Measurements from ENCODE around the gene MYBL2. TPM values are rescaled to one million over a fixed set of nuclear protein-coding genes. Genes with fewer than 3 reads are reported as not detected.
"Not testable (repeated sequence)": the region's sequence is repeated elsewhere in the genome, so short reads cannot be mapped to it uniquely, and the experiment has no call there.

MYBL2 gene
- total RNA-seq, result 8.6 and 13.0 TPM in 2 replicates

DNA sequence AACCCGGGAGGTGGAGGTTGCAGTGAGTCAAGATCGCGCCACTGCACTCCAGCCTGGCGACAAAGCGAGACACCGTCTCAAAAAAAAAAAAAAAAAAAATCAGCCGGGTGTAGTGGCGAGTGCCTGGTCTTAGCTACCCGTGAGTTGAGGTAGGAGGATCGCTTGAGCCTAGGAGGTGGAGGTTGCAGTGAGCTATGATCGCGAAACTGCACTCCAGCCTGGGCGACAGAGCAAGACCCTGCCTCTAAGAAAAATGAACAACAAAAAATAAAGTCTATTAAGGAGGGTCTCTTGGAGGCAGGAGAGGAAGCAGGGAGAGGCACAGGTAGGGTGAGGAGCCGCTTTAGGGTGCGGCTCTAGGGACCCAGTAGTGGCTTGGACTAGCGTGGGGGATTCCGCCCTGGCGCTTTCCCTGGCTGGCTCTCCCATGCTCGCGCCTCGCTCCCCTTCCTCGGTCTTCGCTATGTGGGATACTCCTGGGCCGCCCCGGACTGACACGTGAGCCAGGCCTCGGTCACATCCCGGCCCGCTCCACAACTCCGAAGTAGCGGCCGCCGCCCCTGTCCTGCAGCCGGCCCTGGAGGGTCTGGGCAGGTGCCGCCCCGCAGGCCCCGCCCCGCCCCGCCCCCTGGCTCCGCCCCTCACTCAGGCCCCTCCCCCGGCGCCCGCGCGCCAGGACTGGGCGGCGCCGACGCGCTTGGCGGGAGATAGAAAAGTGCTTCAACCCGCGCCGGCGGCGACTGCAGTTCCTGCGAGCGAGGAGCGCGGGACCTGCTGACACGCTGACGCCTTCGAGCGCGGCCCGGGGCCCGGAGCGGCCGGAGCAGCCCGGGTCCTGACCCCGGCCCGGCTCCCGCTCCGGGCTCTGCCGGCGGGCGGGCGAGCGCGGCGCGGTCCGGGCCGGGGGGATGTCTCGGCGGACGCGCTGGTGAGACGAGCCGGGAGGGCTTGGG, at the start of gene MYBL2:
TSS of gene MYBL2 (plus strand) at position 739 of the 953 bp plus-strand sequence. CDS start at position 909, 170 bp downstream.
- peak; percentile 29 to 70 for DNase-seq (ENCODE audit: low read depth in 2 of 2)

DNA sequence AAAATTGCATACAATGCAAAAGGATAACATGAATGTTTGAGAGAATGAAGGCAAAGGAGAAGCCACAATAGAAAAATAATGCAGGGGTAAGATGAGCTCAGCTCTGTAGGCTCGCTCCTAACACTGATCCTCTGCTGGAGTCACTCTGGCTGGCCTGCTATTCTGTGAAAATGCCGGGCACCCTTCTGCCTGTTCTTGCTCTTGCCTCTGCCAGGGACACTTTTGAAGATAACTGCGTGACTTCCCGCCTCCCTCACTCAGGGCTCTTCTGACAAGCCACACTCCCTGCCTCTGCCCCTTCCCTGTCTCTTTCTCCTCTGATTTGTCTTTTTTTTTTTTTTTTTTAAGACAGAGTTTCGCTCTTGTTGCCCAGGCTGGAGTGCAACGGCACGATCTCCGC, 35.3 kb upstream of the MYBL2 start:
- DNase-seq (ENCODE audit: low read depth in 2 of 2), result no peak

DNA sequence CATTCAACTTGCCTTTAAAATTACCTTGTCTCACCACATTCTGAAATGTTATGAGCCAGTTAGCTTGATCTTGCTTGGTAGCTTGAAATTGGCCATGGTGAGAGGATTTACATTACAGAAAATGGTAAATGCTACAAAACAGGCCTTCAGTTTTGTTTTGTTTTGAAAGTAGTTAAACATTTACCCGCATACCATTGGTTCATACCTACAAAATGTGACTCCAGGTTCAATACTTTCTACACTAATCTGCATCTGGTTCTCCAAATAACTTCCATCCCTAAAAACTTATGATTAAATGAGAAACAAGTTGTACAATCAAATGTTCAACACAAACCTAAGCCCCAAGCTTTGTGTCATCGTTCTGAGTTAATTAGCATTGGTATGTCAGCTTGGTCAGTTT, 30.5 kb upstream of the MYBL2 start:
- DNase-seq (ENCODE audit: low read depth in 2 of 2), result no peak

- no peak for DNase-seq (ENCODE audit: low read depth in 2 of 2)
Observed at GRCh38 chr20:43642548-43642947, 24.4 kb upstream of the MYBL2 start.

- no peak for DNase-seq (ENCODE audit: low read depth in 2 of 2)
Observed at GRCh38 chr20:43650997-43651525, 15.9 kb upstream of the MYBL2 start.

DNA sequence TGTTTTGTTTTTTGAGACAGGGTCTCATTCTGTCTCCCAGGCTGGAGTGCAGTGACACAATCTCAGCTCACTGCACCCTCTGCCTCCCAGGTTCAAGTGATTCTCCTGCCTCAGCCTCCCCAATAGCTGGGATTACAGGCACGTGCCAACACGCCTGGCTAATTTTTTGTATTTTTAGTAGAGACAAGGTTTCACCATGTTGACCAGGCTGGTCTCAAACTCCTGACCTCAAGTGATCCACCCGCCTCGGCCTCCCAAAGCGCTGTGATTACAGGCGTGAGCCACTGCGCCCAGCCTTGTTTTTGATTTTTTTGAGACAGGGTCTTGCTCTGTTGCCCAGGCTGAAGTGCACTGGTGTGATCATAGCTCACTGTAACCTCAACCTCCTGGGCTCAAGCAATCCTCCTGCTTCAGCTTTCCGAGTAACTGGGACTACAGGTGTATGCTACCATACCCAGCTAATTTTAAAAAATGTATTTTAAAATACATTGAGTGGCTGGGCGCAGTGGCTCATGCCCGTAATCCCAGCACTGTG, 15.2 kb upstream of the MYBL2 start:
- not testable (repeated sequence) for DNase-seq (ENCODE audit: low read depth in 2 of 2)

- no peak for DNase-seq (ENCODE audit: low read depth in 2 of 2)
Observed at GRCh38 chr20:43653966-43654365, 12.9 kb upstream of the MYBL2 start.

DNA sequence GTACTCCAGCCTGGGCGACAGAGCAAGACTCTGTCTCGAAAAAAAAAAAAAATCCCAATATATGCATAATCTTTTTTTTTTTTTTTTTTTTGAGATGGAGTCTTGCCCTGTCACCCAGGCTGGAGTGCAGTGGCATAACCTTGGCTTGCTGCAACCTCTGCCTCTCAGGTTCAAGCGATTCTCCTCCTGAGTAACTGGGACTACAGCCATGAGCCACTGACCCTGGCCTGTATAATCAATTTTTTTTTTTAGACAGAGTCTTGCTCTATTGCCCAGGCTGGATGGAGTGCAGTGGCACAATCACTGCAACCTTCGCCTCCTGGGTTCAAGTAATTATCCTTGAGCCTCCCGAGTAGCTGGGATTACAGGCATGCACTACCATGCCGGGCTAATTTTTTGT, 11.7 kb upstream of the MYBL2 start:
- not testable (repeated sequence) for DNase-seq (ENCODE audit: low read depth in 2 of 2)

DNA sequence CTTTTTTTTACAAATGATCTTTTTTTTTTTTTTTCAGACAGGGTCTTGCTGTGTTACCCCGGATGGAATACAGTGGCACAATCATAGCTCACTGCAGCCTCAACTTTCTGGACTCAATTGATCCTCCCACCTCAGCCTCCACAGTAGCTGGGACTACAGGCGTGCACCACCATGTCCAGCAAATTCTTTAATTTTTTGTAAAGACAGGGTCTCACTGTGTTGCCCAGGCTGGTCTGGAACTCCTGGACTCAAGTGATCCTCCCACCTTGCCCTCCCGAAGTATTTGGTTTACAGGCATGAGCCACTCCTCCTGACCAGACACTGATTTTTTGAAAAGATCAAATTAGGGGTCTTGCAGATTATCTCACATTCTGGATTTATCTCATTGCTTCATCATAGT, 11.0 kb upstream of the MYBL2 start:
- no peak for DNase-seq (ENCODE audit: low read depth in 2 of 2)

DNA sequence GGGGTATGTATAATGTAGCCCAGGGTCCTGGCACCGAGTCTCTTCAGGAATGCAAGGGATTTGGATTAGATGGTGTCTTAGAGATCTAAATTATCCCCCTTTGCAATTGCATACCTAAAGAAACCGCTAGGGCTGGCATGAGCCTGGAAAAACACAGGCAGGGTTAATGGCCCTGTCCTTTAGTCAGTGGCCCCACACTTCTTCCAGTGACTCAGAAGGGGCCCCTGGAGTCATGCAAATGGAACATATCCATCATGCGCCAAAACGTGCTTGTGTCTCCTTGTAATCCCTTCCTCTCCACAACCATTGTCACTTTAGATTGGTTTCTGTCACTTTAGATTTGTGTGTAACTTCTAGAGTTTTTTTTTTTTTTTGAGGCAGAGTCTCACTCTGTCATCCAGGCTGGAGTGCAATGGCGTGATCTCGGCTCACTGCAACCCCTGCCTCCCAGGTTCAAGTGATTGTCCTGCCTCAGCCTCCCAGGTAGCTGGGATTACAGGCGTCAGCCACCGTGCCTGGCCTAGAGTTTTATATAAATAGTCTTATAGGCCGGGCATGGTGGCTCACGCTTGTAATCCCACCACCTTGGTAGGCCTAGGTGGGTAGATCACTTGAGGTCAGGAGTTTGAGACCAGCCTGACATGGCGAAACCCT, 8.7 kb upstream of the MYBL2 start:
- no peak for DNase-seq (ENCODE audit: low read depth in 2 of 2)

DNA sequence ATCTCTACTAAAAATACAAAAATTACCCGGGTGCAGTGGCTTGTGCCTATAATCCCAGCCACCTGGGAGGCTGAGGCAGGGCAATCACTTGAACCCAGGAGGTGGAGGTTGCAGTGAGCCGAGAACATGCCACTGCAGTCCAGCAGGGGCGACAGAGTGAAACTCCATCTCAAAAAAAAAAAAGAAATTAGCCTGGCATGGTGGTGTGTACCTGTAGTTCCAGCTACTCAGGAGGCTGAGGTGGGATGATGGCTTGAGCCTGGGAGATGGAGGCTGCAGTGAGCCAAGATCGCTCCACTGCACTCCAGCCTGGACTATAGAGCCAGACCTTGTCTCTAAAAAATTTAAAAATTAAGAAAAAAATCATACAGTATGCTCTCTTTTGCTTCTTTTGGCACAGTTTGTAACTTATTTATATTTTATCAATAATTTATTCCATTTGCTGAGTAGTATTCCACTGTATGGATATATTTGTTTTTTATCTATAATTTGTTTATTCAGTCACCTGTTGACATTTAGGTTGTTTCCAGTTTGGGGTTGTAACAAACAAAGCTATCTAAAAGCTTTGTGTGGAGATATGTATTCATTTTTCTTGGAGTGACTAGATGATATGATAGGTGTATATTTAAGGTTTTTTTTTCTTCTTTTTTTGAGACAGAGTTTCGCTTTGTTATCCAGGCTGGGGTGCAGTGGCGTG, 8.0 kb upstream of the MYBL2 start:
- DNase-seq (ENCODE audit: low read depth in 2 of 2), result no peak

GRCh38 chr20:43662943-43663655, 3.8 kb upstream of the MYBL2 start:
- DNase-seq (ENCODE audit: low read depth in 2 of 2), result peak in 1 of 2 donors; percentile 43

GRCh38 chr20:43665466-43666176, 1.3 kb upstream of the MYBL2 start:
- DNase-seq (ENCODE audit: low read depth in 2 of 2), result no peak

GRCh38 chr20:43667341-43668132, 623 bp downstream of the MYBL2 start:
- DNase-seq (ENCODE audit: low read depth in 2 of 2), result peak in 1 of 2 donors; percentile 9

DNA sequence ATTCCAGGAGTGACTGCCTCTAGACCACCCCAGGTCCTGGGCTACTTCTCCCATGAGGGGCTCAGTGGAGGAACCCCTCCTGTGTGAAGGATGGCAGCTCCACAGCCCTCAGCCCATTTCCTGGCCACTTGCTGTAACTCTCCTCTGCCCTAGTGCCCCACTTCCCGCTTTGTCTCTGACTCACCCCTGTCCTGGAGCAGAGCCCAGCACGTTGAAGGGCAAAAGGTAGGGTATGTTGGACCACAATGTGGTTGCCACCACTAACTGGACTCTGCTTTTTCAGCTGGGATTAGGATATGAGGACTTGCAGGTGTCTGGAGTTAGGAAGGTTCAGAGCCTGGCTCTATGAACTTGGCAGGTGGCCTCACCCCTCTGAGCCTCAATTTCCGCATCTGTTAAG, 2.4 kb downstream of the MYBL2 start:
- DNase-seq (ENCODE audit: low read depth in 2 of 2), result peak in 1 of 2 donors; percentile 53

DNA sequence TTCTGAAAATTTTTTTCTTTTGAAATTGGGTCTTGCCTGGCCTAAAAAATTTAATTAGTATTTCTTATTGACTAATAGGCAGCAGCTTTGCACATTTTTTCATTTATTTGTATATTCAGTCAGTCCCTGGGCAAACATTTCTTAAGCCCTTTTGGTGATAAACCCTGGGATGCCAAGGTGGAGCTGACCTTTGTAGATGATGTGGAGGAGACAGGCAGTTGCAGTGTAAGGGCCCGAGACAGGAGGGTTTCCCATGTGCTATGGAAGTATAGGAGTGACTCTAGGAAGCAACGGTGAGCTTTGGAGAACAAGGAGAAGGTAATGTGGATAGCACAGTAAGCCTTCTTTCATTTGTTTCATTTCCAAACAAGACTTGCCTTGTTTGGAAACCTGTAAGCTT, 3.5 kb downstream of the MYBL2 start:
- no peak for DNase-seq (ENCODE audit: low read depth in 2 of 2)

GRCh38 chr20:43676368-43676767, 9.5 kb downstream of the MYBL2 start:
- no peak for DNase-seq (ENCODE audit: low read depth in 2 of 2)

GRCh38 chr20:43680981-43681380, 14.1 kb downstream of the MYBL2 start:
- DNase-seq (ENCODE audit: low read depth in 2 of 2), result no peak

DNA sequence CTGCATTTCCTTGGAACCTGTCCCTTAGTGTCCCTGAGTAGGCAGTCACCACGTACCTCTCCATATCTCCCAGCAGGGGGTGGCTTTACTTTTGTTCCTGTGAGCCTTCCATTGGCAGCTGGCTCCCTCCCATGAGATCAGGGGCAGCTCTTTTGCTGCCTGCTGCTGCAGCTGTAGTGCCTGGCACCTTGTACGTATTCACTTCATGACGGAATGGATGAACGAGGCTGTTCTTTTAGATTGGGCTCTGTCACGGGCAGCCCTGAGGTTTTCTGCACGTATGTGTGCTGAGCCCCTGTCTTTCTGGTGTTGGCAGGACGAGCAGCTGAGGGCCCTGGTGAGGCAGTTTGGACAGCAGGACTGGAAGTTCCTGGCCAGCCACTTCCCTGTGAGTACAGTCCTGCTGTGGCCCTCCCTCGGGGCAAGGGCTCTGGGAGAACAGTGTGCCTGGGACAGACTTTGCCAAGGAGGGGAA, 14.6 kb downstream of the MYBL2 start:
- no peak for DNase-seq (ENCODE audit: low read depth in 2 of 2)

Measured in dermis microvascular lymphatic vessel endothelial cell (primary cell).